Measurements from ENCODE around the gene CCNB1. TPM values are rescaled to one million over a fixed set of nuclear protein-coding genes. Genes with fewer than 3 reads are reported as not detected.
"Not testable (repeated sequence)": the region's sequence is repeated elsewhere in the genome, so short reads cannot be mapped to it uniquely, and the experiment has no call there.

The CCNB1 gene
- total RNA-seq, 4 donors from 2014 or later: under 0.01 to 60.3 (median 10.2) TPM

DNA sequence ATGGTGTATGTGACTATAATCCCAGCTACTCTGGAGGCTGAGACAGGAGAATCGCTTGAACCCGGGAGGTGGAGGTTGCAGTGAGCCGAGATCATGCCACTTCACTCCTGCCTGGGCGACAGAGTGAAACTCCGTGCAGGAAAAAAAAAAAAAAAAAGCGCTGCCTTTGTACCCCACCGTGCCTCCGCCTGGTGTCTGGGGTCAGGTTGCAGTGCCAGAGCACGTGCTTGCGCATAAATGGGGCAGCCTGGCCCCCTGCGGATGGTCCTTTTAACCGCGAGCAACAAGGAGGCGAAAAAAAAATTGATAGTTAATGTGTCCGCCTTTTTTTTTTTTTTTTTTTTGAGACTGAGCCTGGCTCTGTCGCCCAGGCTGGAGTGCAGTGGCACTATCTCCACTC lies 6.3 kb upstream of the CCNB1 start:
- no peaks in the 10 kb centered on the region for H3K36me3 ChIP-seq
- intact Hi-C loops (cut with DNase I; ENCODE audit: low total_unique reads): no loop called here
- no peaks in the 10 kb centered on the region for H3K4me1 ChIP-seq
- no peak overlapping the region for H3K27ac ChIP-seq
- no peaks in the 10 kb centered on the region for H3K9me3 ChIP-seq
- no peak overlapping the region for H3K4me3 ChIP-seq
- TF ChIP-seq, protein P1, sequence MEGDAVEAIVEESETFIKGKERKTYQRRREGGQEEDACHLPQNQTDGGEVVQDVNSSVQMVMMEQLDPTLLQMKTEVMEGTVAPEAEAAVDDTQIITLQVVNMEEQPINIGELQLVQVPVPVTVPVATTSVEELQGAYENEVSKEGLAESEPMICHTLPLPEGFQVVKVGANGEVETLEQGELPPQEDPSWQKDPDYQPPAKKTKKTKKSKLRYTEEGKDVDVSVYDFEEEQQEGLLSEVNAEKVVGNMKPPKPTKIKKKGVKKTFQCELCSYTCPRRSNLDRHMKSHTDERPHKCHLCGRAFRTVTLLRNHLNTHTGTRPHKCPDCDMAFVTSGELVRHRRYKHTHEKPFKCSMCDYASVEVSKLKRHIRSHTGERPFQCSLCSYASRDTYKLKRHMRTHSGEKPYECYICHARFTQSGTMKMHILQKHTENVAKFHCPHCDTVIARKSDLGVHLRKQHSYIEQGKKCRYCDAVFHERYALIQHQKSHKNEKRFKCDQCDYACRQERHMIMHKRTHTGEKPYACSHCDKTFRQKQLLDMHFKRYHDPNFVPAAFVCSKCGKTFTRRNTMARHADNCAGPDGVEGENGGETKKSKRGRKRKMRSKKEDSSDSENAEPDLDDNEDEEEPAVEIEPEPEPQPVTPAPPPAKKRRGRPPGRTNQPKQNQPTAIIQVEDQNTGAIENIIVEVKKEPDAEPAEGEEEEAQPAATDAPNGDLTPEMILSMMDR (IDR thresholded peaks at IDR 0.05): no peak
- no peak for TF ChIP-seq POLR2A (IDR thresholded peaks at IDR 0.05)
- DNase-seq: no peak
- H3K27me3 ChIP-seq: no peaks in the 10 kb centered on the region

DNA sequence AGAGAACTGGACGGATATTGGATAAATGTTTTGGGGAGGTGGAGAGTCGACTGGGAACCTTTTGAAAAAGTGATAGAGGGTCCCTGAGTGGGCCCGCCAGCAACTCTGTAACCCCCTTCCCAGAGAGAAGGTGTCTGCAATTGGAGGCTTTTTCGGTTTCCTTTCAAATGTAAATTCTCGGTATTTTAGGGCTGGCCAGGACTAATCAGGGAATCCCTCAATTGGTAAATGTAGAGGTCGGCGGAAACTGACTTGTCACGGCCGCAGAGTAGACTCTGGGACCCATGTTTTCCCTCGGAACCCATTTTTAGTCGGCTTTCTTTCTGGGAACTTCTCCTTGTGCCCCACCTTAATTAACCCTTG lies 524 bp downstream of the CCNB1 start:
- peak overlapping the region; percentile 26 to 57 for H3K27ac ChIP-seq
- TF ChIP-seq, protein P1 (IDR thresholded peaks at IDR 0.05): no peak
- no peak for TF ChIP-seq POLR2A (IDR thresholded peaks at IDR 0.05)
- H3K27me3 ChIP-seq: no peaks in the 10 kb centered on the region
- no peaks in the 10 kb centered on the region for H3K9me3 ChIP-seq
- intact Hi-C loops (cut with DNase I; ENCODE audit: low total_unique reads): no loop called here
- H3K4me1 ChIP-seq: no peaks in the 10 kb centered on the region
- peak overlapping the region; percentile 41 to 61 for H3K4me3 ChIP-seq
- no peak for DNase-seq
- H3K36me3 ChIP-seq: no peaks in the 10 kb centered on the region

DNA sequence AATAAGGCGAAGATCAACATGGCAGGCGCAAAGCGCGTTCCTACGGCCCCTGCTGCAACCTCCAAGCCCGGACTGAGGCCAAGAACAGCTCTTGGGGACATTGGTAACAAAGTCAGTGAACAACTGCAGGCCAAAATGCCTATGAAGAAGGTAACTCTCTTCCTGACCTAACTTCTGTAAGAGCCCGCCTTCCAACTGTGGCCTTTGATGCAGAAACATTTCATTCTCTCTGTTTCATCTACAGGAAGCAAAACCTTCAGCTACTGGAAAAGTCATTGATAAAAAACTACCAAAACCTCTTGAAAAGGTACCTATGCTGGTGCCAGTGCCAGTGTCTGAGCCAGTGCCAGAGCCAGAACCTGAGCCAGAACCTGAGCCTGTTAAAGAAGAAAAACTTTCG lies 979 bp downstream of the CCNB1 start:
- Histone ChIP-seq H3K4me3 (no peak overlapping the region), H3K4me1 (no peaks in the 10 kb centered on the region), H3K27ac (no peak overlapping the region), H3K27me3 (no peaks in the 10 kb centered on the region), H3K9me3 (no peaks in the 10 kb centered on the region), H3K36me3 (no peaks in the 10 kb centered on the region)
- intact Hi-C loops (cut with DNase I; ENCODE audit: low total_unique reads): no loop called here
- TF ChIP-seq, protein P1 (IDR thresholded peaks at IDR 0.05): no peak
- no peak for TF ChIP-seq POLR2A (IDR thresholded peaks at IDR 0.05)
- DNase-seq: no peak

DNA sequence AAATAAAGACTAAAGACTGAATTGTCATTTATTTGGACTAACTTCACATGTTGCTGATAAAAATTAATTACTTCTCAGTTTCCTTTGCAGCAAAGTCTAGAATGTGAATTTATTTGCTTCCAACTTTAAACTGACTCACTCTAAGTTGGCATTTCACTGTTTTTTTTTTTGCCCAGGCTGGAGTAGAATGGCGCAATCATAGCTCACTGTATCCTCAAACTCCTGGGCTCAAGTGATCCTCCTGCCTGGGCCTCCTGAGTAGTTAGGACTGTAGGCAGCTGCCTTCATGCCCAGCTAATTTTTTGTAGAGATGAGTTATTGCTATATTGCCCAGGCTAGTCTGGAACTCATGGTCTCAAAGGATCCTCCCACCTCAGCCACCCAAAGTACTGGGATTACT lies 3.5 kb downstream of the CCNB1 start:
- H3K9me3 ChIP-seq: no peaks in the 10 kb centered on the region
- TF ChIP-seq POLR2A (IDR thresholded peaks at IDR 0.05): no peak
- TF ChIP-seq, protein P1 (IDR thresholded peaks at IDR 0.05): no peak
- no peaks in the 10 kb centered on the region for H3K36me3 ChIP-seq
- intact Hi-C loops (cut with DNase I; ENCODE audit: low total_unique reads): no loop called here
- no peak for DNase-seq
- H3K27ac ChIP-seq: no peak overlapping the region
- no peaks in the 10 kb centered on the region for H3K27me3 ChIP-seq
- no peaks in the 10 kb centered on the region for H3K4me1 ChIP-seq
- H3K4me3 ChIP-seq: no peak overlapping the region

DNA sequence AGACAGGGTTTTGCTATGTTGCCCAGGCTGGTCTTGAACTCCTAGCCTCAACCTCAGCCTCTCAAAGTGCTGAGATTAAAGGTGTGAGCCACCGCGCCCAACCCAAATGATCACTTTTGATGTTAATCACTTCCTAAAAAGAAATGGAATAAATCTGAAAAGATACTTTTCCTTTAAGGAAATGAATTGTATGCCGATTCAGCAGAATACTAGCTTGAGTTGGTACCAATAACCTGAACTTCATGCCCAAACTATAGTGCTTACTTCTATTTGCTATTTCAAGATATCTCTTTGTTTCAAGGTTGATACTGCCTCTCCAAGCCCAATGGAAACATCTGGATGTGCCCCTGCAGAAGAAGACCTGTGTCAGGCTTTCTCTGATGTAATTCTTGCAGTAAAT lies 4.0 kb downstream of the CCNB1 start:
- TF ChIP-seq, protein P1 (IDR thresholded peaks at IDR 0.05): no peak
- no peak for TF ChIP-seq POLR2A (IDR thresholded peaks at IDR 0.05)
- Histone ChIP-seq H3K4me3 (no peak overlapping the region), H3K9me3 (no peaks in the 10 kb centered on the region), H3K4me1 (no peaks in the 10 kb centered on the region), H3K27ac (no peak overlapping the region), H3K36me3 (no peaks in the 10 kb centered on the region), H3K27me3 (no peaks in the 10 kb centered on the region)
- DNase-seq: no peak
- intact Hi-C loops (cut with DNase I; ENCODE audit: low total_unique reads): no loop called here

DNA sequence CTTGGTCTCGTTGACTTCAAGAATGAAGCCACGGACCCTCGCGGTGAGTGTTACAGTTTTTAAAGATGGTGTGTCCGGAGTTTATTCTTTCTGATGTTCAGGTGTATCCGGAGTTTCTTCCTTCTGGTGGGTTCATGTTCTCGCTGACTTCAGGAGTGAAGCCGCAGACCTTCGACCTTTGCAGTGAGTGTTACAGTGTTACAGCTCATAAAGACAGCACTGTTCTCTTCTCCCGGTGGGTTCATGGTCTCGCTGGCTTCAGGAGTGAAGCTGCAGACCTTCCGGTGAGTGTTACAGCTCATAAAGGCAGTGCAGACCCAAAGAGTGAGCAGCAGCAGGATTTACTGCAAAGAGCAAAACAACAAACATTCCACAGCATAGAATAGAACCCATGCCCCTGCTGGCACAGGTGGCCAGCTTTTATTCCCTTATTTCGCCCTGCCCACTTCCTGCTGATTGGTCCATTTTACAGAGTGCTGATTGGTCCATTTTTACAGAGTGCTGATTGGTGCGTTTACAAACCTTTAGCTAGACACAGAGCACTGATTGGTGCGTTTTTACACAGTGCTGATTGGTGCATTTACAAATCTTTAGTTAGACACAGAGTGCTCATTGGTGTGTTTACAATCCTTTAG lies 14.8 kb downstream of the CCNB1 start:
- H3K27me3 ChIP-seq; intact Hi-C loops (cut with DNase I; ENCODE audit: low total_unique reads); H3K27ac ChIP-seq; H3K36me3 ChIP-seq; DNase-seq; H3K4me1 ChIP-seq; H3K9me3 ChIP-seq; H3K4me3 ChIP-seq: not testable (repeated sequence)
